CD4-positive, alpha-beta T cell treated with Interleukin-4 for 4 hours (primary cell): ENCODE results near the gene LHFPL2.

Experiments used
- DNase-seq: peaks from one replicate; pipeline ENCODE4 v3.0.0-alpha.2; 2020

The LHFPL2 gene

GRCh38 chr5:78613151-78613533 lies 35.4 kb downstream of the LHFPL2 start:
- DNase-seq = no peak

- DNase-seq = no peak
These were observed 36.1 kb downstream of the LHFPL2 start for GRCh38 chr5:78612227-78613150.

DNA sequence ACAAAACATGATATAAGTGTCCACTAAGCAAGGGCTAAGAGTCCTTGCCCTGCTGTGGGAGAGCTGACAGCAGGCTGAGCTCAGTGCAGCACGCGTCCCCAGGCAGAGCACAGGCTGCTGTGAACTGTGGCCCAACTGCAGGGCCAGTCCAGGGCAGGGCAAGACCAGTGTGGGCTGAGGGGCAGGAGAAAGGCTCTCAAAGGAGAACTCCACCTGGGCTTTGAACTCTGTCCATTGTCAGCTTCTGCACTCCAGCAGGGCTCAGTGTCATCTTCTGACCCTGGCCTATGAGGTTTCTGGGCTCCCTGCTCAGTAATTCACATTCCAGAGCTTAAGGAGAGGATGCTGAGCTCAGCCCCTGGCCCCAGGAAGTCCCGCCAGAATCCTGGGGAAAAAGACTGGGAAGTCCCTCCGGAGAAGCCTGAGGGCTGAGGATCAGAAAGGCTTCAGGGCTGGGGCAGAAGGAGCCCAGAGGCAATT lies 37.4 kb downstream of the LHFPL2 start:
- no peak for DNase-seq

- no peak for DNase-seq
These were observed 37.9 kb downstream of the LHFPL2 start for GRCh38 chr5:78610636-78611035.

- DNase-seq = no peak
These were observed 38.4 kb downstream of the LHFPL2 start for GRCh38 chr5:78610163-78610583.

GRCh38 chr5:78607864-78608263 lies 40.7 kb downstream of the LHFPL2 start:
- no peak for DNase-seq

DNA sequence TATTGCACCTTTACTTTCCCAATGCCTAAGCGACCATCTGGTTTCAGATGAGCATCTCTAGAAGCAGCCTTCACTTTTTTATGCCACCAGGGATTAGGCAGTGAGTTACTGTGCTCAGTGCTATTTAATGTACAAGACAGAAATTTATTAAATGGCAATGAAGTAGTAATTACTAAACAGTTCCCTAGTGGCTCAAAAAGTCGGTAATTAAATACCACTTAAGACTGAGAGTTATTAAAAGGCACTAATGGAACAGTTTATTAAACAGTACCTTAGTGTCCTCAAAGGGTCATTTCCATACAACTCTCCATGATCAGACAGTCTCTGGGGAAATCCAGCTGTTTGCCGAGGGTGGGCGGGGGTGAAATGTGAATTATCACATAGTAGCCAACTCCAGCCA lies 42.3 kb downstream of the LHFPL2 start:
- DNase-seq = no peak

DNA sequence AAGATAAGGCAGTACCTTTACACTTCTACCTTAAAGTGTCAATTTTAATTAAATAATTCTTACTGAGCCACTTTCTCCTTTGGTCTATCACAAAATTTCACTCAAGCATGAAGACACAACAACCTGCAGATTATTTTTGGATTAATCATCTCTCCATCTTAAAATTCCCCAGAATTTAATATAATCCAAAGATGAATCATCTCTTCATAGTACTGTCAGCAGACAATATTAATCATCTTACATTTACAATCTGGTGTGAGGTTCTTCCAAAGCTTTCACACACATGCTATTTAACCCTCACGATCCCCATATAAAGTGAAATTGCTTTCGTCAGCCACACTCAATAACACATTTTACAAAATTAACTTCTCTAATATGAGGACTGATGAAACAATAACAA lies 43.0 kb downstream of the LHFPL2 start:
- no peak for DNase-seq

DNA sequence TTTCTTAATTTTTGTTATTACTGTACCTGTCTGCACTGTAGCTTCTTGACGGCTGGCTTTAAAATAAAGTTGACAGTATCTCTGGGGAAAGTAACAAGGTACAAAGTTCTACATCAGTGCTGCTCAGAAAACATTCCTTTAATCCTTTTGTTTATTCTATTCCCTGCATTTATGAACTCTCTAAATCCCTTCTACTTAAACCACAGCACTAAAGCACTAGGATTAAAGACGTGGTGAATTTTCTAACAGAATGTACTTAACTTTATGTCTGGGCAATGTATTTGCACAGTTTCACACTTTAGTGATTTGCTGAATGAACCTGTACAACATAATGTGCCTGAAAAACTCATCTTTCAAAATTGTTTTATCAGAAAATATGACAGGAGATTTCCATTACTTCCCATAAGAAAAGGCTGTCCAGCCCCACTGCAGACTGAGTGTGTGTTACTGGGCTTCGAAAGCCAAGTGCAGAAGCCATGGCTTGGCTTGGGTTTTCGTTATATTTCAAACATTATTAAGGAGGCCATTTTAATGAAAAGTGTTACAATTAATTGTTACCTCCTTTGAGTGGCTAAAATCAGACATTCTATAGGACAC lies 43.8 kb downstream of the LHFPL2 start:
- DNase-seq = no peak

DNA sequence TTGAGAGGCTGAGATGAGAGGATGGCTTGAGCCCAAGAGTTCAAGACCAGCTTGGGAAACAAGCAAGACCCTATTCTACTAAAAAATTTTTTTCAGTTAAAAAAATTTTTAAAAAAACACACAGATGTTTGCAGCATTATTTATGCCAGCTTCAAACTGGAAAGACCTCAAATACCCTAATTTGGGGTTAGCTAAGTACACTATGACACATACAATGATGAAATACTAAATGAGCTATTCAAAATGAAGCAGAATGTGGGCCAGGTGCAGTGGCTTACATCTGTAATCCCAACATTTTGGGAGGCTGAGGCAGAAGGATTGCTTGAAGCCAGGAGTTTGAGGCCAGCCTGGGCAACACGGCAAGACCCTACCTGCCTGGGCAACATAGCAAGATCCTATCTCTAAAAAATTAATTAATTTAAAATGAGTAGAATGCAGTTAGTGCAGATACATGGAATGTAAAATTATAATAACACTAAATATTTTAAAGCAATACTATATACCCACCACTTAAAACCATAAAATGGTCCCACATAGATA lies 44.9 kb downstream of the LHFPL2 start:
- DNase-seq = no peak

- DNase-seq = no peak
These were observed 46.2 kb downstream of the LHFPL2 start for GRCh38 chr5:78602400-78602799.

- DNase-seq = no peak
These were observed 46.8 kb downstream of the LHFPL2 start for GRCh38 chr5:78601559-78602314.

DNA sequence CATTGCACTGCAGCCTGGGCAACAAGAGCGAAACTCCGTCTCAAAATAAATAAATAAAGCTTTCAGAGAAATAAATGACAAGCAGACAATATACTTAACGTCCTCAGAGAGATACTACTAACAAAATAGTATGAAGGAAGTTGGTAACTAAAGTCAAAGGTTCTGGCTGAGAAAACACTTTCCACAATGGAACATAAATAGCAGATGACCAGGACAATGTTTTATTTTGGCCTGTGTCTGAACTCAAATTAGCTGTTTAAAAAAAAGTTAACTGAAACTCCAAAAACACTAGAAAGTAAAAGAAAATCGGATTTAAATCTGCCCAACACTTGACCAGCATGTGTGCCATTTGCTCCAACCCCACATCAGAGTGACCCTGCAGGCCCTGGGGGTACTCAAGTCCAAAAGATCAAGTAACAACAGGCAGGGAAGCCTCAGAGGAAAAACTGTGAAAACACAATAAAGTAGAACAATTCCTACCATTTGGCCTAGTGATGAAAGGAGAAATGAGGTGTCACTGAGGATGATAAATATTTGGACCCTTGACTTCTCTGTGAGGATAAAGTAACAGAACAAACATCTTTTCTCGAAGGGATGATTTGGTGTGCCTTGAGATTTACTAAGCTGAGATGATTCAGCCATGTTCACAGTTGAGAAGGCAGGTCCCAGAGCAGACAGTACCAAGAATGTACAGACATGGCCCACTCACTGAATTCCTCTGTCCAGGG lies 47.7 kb downstream of the LHFPL2 start:
- DNase-seq = no peak

DNA sequence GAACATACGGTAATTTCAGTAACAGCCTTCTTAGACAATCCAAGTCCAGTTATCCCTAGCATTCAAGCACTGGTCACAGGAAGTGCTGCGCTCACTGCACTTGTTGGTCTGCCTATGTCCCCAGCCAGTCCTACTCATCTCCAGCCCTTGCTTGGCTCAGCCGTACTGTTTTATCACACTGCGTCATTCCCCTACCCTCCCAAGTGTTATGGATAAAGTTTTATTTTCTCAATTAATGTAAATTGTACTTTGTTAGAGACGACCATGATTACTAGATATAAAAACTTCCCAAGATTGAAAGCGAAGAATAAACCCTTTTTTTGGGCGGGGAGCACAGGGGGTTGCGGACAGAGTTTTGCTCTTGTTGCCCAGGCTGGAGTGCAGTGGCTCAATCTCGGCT lies 49.6 kb downstream of the LHFPL2 start:
- DNase-seq = no peak

DNA sequence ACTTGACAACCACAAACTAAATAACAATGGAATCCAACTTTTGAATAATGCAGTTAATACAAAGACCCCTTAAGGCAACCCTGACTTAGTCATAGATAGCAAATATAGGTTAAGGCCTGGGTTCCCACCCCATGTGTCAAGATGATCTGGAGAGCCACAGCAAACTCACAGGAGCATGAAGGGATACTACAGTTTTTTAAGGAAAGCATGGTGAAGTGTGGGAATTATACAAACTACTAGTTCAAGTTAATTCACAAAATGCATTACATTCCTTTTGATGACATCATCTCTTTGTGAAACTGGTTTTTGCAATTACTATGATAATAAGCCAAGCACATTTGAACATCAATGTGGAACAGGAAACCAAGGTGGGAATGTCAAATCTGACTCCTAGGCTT lies 50.6 kb downstream of the LHFPL2 start:
- no peak for DNase-seq

- no peak for DNase-seq
These were observed 51.3 kb downstream of the LHFPL2 start for GRCh38 chr5:78597068-78597973.

GRCh38 chr5:78595458-78595921 lies 53.1 kb downstream of the LHFPL2 start:
- DNase-seq = no peak

- DNase-seq = no peak
These were observed 53.7 kb downstream of the LHFPL2 start for GRCh38 chr5:78594610-78595457.

DNA sequence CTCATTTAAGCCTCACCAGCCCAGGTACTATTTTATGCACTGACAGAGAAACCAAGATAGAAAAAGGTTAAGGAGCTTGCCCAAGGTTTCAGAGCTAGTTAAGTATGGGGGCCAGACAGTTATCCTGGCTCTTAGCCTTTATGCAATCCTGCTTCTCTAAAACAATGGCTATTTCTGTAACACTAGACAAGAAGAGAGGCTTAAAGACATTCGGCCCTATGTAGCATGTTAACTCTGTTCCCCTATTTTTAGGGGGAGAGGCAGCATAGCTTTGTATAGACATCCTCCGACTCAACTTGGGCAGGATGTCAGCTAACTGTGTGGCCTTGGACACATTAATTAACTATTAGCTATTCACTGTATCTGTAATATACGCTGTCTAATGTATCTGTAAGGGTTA lies 54.6 kb downstream of the LHFPL2 start:
- no peak for DNase-seq

DNA sequence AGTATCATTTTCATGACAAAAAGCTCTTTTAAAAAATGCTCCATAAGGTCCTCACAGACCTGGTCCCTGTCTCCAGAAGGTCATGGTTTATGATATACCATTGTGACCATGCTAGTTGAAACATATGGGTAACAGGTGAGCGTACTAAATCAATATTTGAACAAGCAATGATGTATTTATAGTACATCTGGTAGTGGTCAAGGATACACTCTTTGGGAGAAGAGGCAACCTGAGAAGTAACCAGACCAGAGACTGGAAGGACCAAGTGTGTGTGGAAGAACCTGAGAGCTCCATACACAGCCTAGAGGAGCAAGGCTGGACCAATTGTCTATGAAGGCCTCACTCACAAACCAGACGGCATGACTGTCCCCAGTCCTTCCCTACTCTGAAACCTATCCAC lies 55.1 kb downstream of the LHFPL2 start:
- no peak for DNase-seq
